ENCODE data around the gene NFE2.
"Not testable (repeated sequence)": the region's sequence is repeated elsewhere in the genome, so short reads cannot be mapped to it uniquely, and the experiment has no call there.

The NFE2 gene

DNA sequence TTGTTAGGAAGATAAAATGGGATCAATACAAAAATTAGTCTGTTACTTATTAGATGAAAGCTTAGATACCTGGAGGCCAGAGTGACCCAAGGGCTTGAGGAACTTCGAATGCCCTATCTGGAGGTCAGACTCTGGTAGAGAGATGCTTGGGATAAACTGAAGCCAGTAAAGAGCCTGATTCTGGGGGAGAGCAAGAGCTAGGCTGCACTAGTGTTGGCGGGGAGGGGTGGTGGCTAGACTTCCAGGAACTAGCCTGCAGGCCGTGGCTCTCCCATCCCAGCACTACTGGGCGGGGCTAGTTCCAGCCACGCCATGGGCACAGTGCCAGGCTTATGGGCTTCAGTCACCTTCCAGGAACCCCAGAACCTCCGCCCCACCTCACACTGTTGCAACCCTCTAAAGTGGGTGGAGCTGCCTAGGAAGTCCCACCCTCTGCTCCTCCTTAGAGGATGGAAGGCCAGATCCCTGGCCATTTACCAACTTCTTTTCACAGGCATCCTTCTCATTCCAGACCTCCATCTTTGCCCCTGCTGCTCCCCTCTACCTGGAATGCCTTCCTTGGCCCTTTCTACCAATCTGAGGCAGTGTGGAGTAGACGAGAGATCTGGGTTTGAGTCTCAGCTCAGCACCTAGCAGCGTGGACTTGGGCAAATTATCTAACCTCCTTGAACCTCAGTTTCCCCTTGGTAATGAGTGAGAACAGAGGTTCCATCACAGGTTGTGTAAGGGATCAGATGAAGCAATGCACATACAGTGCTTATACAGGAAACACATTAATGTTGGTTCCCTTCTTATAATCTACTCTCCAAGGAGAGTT, 6.3 kb upstream of the NFE2 start:
- no peak for DNase-seq (ENCODE audit: low read depth in 2 of 2)

DNA sequence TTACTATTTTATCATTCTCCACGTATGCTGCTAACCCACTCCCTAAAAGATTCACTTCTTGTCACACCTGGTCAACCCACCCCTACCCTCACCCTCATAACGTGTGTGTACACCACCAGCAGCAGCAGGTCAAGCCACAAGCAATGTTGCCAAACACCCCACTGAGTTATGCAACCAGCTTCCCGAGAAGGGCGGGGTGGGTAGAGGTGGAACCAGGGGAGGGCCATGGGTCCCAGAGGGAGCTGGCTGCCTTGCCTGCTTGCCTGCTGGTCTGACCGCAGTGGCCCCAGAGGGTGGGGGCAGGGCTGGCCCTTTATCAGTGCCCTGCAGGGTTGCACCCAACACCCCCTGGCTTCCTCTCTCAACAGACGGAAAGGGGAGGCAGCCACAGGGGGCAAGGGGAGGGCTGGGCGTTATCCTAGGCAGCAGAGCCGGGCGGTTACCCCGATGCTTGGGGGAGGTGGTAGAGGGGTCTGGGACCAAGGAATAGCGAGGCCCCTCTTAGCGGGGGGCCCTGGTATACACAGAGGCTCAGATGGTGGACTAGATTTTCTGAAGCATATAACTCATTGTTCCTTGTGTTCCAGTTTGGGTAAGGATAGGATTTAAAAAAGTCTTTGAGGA, 3.5 kb upstream of the NFE2 start:
- no peak for DNase-seq (ENCODE audit: low read depth in 2 of 2)

DNA sequence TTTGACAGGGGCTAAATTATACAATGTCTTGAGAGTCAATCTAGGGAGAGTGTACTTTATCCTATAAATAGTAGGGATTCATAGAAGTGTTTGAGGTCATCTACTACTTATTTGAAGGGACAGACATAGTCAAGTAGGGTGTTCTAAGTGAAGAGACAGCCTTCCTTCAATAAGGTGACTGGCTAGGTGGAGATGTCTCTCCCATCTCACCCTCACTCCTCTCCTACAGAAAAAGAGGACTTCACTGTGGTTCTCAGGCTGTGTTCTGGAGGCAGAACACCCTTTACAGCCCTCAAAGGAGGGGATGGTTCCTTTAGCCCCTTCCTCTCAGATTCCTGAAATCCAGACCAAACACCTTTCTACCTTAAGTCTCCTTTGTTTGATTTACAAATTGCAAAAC, 2.8 kb upstream of the NFE2 start:
- no peak for DNase-seq (ENCODE audit: low read depth in 2 of 2)

DNA sequence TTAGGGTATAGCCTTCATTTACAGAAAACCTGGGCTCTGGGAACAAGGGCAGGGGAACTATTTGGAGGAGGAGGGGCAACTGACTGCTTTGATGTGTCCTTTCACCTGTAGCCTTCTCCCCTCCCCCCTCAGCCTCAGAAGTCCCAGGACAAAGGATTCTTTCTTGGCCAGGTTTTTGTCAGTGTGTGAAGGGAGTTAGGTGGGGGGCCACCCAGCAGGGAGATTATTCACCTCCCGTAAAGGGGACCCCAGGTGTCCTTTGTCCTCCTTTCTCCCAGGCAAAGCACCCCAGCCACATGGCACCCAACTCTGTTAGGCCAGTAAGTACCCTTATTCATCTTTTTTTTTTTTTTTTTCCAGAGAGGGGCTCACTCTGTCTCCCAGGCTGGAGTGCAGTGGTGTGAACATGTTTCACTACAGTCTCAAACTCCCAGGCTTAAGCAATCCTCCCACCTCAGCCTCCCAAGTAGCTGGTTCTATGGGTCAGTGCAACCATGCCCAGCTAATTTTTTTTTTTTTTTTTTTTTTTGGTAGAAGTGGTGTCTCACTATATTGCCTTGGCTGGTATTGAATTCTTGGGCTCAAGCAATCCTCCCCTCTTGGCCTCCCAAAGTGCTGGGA, 723 bp upstream of the NFE2 start:
- no peak for DNase-seq (ENCODE audit: low read depth in 2 of 2)

DNA sequence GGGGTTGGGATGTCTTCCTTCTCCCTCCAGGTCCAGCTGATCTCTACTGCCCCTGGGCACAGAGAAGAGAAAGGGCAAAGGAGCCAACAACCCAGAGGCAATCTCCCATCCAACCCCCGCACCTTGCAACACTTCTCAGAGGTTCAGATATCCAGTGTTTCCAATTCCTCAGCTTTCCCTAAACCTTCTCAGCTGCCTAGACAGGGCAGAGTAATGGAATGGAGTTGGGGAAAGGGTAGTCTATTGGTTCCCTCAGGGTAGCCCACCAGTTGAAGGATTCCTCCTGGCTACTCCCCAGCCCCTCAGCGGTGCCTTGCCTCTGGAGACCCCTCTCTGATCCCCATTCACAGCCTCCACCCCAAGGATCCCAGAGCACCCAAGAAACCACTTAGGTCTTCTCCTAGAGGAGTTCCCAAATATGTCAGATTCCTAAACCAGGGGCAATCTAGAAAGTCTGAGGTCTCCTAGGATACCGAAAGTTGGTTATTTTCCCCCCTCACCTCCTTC, 537 bp downstream of the NFE2 start:
- DNase-seq (ENCODE audit: low read depth in 2 of 2), result no peak

DNA sequence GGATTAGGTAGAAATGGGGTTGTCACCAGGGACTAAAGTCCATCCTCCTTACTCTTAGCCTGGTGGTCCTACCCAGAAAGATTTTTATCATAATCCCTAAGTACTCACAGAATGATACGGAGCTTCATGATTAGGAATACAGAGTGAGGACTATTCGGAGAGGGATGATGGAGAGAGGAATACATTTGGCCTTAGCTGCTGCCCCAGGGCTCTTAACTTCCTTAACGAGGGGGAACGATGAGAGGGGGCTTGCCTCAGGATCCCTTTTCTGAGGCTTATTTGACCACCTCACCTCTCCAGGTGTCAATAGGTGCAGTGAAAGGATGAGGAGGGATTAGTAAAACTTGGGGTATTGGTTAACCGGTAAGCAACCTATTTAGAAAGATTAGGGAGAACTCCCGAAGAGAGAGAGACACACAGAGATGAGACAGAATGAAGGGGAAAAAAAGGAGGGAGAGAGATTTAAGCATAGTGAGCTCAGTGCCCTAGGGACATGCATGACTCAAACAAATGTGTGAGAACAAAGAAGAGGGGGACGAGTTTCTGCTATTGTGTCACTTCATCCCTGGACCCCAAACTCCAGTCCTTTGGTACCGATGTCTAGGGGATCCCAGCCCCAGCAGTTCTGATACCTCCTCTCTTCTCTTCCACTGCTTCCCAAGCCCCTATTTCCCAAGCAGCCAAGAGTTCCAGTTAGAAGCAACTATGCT, 1.1 kb downstream of the NFE2 start:
- DNase-seq (ENCODE audit: low read depth in 2 of 2), result no peak

DNA sequence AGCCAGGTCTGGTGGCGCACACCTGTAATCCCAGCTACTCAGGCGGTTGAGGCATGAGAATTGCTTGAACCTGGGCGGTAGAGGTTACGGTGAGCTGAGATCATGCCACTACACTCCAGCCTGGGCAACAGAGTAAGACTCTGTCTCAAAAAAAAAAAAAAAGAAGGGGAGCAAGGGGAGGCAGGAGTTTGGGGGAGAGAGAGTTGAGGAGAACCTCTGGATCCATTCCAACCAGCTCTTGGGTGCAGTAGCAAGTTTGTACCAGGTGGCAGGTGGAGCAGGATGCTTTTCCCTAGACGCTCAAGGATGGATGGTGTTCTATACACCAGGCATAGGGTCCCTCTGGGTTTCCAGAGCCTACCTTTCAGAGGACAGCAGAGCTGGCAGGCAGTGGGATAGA, 1.9 kb downstream of the NFE2 start:
- DNase-seq (ENCODE audit: low read depth in 2 of 2), result no peak

DNA sequence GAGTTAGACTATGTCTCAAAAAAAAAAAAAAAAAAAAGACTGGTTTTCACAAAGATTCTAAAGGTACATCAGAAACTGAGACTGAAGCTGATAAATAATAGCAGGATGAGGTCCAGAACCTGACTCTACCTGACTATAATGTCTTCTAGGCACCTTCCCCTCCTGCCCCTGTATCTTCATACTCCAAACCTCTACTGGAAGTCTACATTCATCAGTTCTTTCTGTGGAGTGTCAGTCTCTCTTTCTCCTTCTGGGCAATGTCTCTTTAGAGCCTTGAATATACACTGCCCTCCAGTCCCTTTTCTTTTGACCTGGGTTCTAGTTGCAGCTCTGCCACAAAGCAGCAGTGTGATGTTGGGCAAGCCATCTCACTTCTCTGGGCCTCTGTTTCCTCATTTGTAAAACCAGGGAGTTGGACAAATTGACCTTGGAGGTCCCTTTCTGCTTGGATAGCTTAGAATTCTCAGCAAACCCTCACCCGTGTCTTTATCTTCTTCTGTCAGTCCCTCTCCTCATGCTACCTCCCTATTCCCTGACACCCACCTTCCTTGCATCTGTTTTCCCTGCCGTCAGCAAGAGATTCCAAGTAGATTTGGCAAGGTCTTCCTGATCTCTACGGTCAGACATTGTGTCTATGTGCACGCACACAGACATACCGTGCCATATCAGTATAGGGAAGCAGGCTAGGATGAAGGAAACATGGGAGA, 4.3 kb downstream of the NFE2 start:
- no peak for DNase-seq (ENCODE audit: low read depth in 2 of 2)

DNA sequence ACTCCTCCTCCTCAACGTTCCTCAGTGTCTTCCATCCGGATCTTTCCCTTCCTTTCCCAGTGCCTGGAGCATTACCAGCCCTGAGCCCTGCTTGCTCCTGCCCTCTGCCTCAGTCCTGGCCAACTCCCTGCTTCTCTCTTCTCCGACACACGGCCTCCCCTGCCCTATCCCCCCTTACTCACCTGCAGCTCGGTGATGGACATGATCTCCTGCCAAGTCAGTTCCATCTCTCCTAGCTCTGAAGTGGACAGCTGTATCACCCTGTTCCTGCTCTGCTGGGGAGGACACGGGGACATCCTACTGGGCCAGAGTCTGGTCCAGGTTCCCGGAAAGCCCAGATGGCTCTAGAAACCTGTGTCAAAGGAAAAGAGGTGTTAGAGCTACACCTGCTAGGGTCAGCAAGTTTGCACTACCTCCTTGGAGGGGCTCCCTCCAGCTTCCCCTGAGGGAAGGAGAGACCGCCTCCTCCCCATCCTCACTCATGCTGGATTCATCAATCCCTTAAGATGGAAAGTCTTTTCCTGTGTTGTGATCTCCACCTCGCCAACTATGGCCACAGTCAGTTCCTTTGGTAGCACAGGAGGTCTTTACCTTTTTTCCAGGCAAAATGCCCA, 5.8 kb downstream of the NFE2 start:
- DNase-seq (ENCODE audit: low read depth in 2 of 2), result no peak

DNA sequence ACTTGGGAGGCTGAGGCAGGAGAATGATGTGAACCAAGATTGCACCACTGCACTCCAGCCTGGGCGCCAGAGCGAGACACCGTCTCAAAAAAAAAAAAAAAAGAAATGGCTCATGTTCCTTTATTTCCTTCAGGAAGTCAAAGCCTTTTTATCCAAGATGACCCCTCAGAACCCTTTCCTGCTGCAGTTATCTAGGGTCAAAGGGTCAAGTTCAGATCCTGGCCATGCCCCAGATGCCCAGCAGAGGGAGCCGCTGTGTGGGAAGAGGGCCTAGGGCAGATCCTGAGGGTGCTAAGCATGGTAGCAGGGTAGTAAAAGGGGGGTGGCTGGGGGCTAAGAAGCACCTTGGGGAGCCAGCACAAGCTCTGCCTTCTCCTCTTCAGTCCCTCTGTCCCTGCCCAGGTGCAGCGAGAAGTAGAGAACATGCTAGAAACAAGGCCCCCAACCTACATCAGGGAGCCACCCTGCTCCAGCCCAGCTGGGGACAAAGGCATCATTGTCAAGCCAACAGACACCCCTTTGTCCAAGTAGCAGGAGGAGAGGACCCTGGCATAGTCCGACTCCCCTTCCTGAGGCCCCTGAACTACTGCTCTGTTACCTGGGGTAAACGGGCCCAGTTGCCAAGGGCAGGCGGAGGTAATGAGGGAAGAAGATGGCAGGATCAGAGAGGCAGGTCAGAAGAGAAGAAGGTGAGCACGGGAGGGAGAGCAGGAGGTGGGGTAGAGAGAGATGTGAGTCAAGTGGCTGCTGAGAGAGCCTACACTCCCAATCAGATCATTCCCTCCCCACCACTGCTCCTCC, 6.5 kb downstream of the NFE2 start:
- DNase-seq (ENCODE audit: low read depth in 2 of 2), result peak; percentile 44

DNA sequence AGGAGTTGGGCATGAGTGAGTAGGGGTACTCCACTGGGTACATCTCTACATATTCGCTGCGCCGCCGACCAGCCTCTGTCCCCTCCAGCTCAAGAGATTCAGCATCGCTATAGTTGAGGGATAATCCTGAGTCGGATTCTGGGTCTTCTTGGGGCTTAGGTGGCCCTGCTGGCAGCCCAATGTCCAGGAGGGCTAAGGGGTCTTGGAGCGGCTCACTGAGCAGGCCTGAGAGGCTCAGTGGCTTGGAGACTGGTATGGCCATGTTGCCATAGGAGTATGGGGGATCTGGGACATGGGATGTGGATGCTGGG, 7.9 kb downstream of the NFE2 start:
- DNase-seq (ENCODE audit: low read depth in 2 of 2), result no peak

DNA sequence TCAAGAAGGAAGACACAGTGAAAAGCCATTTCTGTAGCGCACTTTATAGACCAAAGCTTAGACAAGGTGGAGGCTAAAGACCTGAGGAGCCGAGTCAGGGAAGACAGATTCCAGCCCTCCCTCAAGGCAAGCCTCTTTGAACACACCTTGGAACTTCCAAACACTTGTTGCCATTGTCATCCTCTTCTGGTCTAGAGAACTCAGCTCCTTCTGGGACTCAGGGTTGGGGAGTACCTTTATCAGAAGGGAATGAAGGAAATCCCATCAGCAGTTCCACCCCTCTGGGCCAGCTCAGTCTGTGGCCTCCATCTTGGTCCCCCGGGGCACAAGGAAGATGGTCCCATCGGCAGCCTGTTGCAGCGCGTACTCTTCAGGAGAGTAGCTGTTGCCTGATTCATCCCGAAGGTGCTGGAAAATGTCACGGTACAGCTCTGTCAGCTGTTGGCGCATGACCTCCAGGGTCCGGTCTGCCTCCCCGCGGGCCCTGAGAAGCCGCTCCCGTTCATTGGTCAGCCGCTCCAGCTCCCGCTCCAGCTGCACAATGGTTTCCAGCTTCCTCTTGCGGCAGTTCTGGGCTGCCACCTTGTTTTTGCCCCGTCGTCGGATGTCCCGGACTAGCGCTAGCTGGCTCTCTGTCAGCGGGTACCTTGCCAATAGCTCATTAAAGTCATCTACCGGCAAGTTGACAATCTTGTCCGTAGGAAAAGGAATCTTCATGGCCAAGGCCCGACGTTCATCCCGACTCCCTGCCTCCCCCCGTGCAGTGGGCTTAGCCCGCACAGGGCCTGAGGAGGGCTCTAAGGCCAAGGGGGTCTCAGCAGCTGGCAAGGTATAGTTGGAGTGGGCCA, 8.5 kb downstream of the NFE2 start:
- no peak for DNase-seq (ENCODE audit: low read depth in 2 of 2)

DNA sequence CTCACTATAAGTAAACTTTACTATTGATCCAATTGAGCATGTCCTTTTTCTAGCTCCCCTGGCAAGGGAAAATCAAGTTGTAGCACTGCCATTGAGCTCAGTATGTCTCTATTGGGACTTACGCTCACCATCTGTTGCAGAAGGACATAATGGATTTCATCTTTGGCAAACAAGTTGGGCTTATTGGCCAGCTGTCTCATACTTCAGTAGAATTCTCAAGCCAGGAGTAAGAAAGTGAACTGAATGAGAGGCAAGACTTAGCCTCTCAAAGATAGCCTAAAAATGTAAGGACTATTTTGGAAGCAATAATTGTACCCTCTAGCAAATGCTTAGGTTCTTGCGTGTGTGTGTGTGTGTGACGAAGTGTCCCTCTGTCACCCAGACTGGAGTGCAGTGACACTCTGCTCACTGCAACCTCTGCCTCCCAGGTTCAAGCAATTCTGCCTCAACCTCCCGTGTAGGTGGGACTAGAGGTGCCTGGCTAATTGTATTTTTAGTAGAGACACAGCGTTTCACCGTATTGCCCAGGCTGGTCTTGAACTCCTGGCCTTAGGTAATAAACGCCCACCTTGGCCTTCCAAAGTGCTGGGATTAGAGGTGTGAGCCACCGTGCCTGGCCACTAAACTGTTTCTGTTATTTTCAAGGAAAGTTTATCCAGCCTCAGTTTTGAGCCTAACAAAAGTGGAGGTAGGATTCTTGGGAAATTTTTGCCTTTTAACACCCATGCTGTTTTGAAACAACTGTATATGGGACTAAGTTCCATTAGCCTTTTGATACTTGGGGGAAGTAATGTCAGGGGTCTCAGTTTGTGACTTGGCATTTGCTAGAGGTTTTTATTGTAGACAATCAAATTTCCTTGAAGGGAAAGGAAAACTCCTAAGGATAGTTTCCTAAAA, 13.3 kb downstream of the NFE2 start:
- DNase-seq (ENCODE audit: low read depth in 2 of 2), result no peak

DNA sequence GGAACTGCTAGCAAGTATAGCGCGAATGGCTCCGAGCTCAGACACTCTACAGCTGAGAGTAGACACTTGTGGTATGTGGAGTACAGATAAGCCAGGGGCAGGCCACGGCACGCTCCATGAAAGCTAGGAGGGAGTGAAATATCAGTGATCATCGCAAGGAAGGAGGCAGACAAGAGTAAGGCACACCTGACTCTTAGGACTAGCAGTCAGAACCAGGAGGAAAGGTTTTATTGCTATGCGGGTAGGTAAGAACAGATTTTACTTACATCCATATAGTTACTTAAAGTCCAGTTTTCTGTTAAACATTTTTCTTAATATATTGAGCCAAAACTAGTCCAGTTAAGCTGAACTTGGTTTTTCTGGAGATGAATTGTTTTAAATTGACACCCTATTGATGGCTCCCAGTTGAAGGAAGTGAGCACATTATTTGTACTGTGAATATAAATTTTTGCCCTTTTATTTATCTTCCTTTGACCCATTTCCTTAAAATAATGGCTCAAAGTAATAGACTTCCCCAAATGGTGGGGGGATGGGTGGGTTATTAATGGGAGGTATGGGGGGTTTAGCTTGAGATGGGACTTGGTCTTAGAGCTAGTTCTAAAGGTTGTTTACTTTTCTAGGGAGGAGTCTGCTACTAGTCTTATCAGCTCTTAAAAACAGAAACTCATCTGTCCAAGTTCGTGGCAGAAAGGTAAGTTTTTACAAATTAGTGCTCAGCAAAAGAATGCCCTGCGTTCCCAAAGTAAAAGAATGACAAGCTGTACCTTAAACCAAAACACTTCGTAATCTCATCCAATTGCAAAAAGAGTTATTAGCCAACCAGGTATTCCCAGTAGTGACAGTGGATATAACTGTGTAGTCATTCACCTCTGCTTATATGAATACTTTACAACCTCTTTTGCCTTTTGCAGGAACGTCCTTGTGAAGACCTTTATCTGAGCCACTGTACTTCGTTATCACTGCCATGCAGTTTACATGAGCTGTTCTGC, 14.5 kb downstream of the NFE2 start:
- no peak for DNase-seq (ENCODE audit: low read depth in 2 of 2)

DNA sequence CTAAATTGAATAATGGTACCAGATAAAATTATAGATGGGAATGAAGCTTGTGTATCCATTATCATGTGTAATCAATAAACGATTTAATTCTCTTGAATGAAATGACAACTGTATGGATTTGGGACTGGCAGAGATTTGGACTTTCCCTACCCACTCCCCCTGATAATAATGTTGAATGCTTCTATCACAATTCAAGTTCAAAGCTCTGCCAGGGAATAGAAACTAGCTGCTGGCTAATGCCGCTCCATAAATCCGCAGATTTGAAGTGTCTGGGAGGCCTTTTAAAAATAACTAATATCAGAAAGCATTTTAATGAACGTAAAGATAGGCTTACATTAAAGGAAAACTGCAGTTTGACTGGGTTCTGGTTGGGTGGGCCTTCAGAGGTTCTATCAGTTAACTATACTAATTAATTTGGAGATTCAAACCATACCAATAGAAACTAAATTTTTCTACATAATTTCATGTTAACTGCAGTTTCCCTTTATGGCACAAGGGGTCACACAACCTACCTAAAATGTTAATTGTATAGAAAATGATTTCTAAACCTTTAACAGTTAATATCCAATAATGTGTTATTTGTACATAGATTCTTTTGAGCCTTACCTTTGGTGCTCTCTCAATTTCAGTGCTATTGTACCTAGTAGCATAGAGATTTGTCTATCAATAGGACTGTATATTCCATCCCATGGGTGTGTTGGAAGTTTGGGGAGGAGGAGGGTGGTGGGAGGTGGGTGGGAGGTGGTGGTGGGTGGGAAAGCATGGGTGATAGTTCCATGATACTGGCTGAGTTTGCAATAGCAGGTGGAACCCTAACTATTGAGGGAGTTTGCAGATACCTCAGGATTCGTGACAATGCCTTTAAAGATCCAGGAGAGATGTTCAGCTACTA, 15.4 kb downstream of the NFE2 start:
- DNase-seq (ENCODE audit: low read depth in 2 of 2), result no peak

DNA sequence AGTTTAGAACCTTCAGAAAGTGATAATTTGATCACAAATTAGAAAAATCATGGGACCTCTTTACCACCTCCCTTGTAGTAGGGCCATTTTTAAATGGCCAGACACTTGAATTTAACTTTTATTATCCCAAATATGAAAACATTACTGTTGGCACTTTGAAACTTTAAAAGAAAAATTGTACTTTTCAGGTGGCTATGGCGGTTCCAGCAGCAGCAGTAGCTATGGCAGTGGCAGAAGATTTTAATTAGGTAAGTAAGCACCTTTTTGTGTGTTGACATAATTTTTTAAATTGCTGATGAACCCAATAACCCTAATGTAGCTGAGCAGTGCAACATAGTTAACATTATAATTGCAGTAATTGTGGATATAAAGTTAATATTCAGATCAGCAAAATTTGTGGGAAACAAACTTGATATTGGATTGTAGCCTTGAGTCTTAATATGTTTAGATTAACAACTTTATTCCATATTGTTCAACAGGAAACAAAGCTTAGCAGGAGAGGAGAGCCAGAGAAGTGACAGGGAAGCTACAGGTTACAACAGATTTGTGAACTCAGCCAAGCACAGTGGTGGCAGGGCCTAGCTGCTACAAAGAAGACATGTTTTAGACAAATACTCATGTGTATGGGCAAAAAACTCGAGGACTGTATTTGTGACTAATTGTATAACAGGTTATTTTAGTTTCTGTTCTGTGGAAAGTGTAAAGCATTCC, 16.6 kb downstream of the NFE2 start:
- DNase-seq (ENCODE audit: low read depth in 2 of 2), result not testable (repeated sequence)

All from stimulated activated CD8-positive, alpha-beta memory T cell treated with anti-CD3 and anti-CD28 coated beads, Interleukin-2, amount 100 ng/mL, for 48 hours (primary cell).